GM23338 (cell line): Measurements from ENCODE around the gene ZNF285. TPM values are rescaled to one million over a fixed set of nuclear protein-coding genes. Genes with fewer than 3 reads are reported as not detected.

ENCODE experiments used
- ATAC-seq: fragments of 200-7000 bp; cut with Tn5 transposase; 3 replicates; pipeline ENCODE4 v1.9.1; 2020
- DNase-seq: peaks from one replicate; pipeline ENCODE4 v3.0.0-alpha.2; 2015; ENCODE audit warnings: low spot score
- H2AFZ ChIP-seq: fragments of 200-600 bp; sonication (generic); 2 replicates; pipeline ENCODE4 v1.8.0; 2016; ENCODE audit warnings: antibody characterized with exemption, mild to moderate bottlenecking, moderate library complexity
- H3F3A ChIP-seq: fragments of 200-600 bp; sonication (generic); replicated peaks from 2 replicates; pipeline ENCODE4 v1.8.0; 2017; ENCODE audit warnings: antibody characterized with exemption, mixed run types, low read depth
- H3K27ac ChIP-seq: fragments of 200-600 bp; sonication (generic); 2 replicates; pipeline ENCODE4 v1.6.1; 2016; ENCODE audit warnings: low read depth
- H3K27me3 ChIP-seq: fragments of 200-600 bp; sonication (generic); 2 replicates; pipeline ENCODE4 v1.8.0; 2016; ENCODE audit warnings: mild to moderate bottlenecking, mixed run types, moderate library complexity; ENCODE audit not compliant: insufficient read depth
- H3K36me3 ChIP-seq: fragments of 200-600 bp; sonication (generic); 2 replicates; pipeline ENCODE4 v1.8.0; 2016; ENCODE audit warnings: mild to moderate bottlenecking; ENCODE audit not compliant: insufficient read depth
- H3K4me1 ChIP-seq: fragments of 200-600 bp; sonication (generic); 2 replicates; pipeline ENCODE4 v1.8.0; 2016; ENCODE audit warnings: mild to moderate bottlenecking, moderate library complexity; ENCODE audit not compliant: insufficient read depth
- H3K4me2 ChIP-seq: fragments of 200-600 bp; sonication (generic); 2 replicates; pipeline ENCODE4 v1.7.1; 2017; ENCODE audit warnings: mixed run types
- H3K4me3 ChIP-seq: fragments of 200-600 bp; sonication (generic); 2 replicates; pipeline ENCODE4 v1.6.1; 2016; ENCODE audit warnings: mixed run types
- H3K79me2 ChIP-seq: fragments of 200-600 bp; sonication (generic); replicated peaks from 2 replicates; pipeline ENCODE4 v1.8.0; 2017; ENCODE audit warnings: mild to moderate bottlenecking; ENCODE audit not compliant: insufficient read depth
- H3K9me2 ChIP-seq: fragments of 200-600 bp; sonication (generic); 2 replicates; pipeline ENCODE4 v1.8.0; 2017; ENCODE audit not compliant: insufficient read depth
- H4K20me1 ChIP-seq: fragments of 200-600 bp; sonication (generic); replicated peaks from 2 replicates; pipeline ENCODE4 v1.8.0; 2017; ENCODE audit warnings: mild to moderate bottlenecking; ENCODE audit not compliant: insufficient read depth
- H3K27ac Mint-ChIP-seq: 2 replicates; pipeline ENCODE4 v1.8.0; 2020; ENCODE audit warnings: inconsistent platforms, mild to moderate bottlenecking, moderate library complexity, mixed read lengths
- H3K27me3 Mint-ChIP-seq: 3 replicates; pipeline ENCODE4 v1.8.0; 2022; ENCODE audit warnings: low read depth, mild to moderate bottlenecking, moderate library complexity, mixed read lengths, inconsistent platforms; ENCODE audit not compliant: insufficient read depth, poor library complexity
- H3K36me3 Mint-ChIP-seq: 3 replicates; pipeline ENCODE4 v1.8.0; 2021; ENCODE audit warnings: low read depth, mild to moderate bottlenecking, inconsistent platforms, moderate library complexity, mixed read lengths
- H3K4me1 Mint-ChIP-seq: 3 replicates; pipeline ENCODE4 v1.8.0; 2020; ENCODE audit warnings: mild to moderate bottlenecking, inconsistent platforms, mixed read lengths
- H3K4me3 Mint-ChIP-seq: 3 replicates; pipeline ENCODE4 v1.8.0; 2021; ENCODE audit warnings: moderate library complexity, mild to moderate bottlenecking, inconsistent platforms, mixed read lengths
- H3K9me3 Mint-ChIP-seq: 3 replicates; pipeline ENCODE4 v1.8.0; 2020; ENCODE audit warnings: moderate library complexity, mild to moderate bottlenecking, inconsistent platforms, mixed read lengths
- ETS1 ChIP-seq: IDR thresholded peaks from 2 replicates; pipeline ENCODE4 v1.6.1; 2016; ENCODE audit warnings: antibody characterized with exemption
- EZH2 ChIP-seq: fragments of 200-600 bp; sonication (generic); IDR thresholded peaks from one replicate; pipeline ENCODE4 v1.8.0; 2017; ENCODE audit warnings: antibody characterized with exemption, mild to moderate bottlenecking, low read depth; ENCODE audit not compliant: unreplicated experiment
- EZH2phosphoT487 ChIP-seq: fragments of 200-600 bp; sonication (generic); IDR thresholded peaks from one replicate; pipeline ENCODE4 v1.8.1; 2018; ENCODE audit warnings: antibody characterized with exemption; ENCODE audit not compliant: unreplicated experiment
- JUNB ChIP-seq: IDR thresholded peaks from one replicate; pipeline ENCODE4 v1.6.1; 2016; ENCODE audit warnings: antibody characterized with exemption; ENCODE audit not compliant: unreplicated experiment
- NANOG ChIP-seq: IDR thresholded peaks from 2 replicates; pipeline ENCODE4 v1.6.1; 2016; ENCODE audit warnings: antibody characterized with exemption, borderline replicate concordance
- STAT1 ChIP-seq: IDR thresholded peaks from one replicate; pipeline ENCODE4 v1.6.1; 2016; ENCODE audit warnings: antibody characterized with exemption; ENCODE audit not compliant: unreplicated experiment
- ZNF114 ChIP-seq: fragments of 250-450 bp; sonication (Bioruptor Pico); IDR thresholded peaks from 2 replicates; pipeline ENCODE4 v1.5.0; 2020; ENCODE audit warnings: mild to moderate bottlenecking, moderate library complexity
- polyA plus RNA-seq: library from polyadenylated mRNA; unstranded; fragments of >200 nt; fragmentation: Nextera tagmentation; extraction: Ambion mirVana; gene quantifications from 2 replicates; pipeline ENCODE4 v1.2.1, GENCODE V29; 2016
- total RNA-seq: library from RNA; depleted of rRNA; stranded (reverse); fragments of >200 nt; shearing (Covaris generic); gene quantifications from 2 replicates; pipeline ENCODE4 v1.2.3, GENCODE V29; 2014
- TF ChIP-seq, protein P1 (sequence below): IDR thresholded peaks from one replicate; pipeline ENCODE4 v1.6.1; 2018; ENCODE audit warnings: antibody characterized with exemption; ENCODE audit not compliant: unreplicated experiment
- TF ChIP-seq, protein P2 (sequence below): fragments of 250-450 bp; sonication (Bioruptor Pico); IDR thresholded peaks from 2 replicates; pipeline ENCODE4 v1.5.0; 2020; ENCODE audit warnings: mild to moderate bottlenecking, moderate library complexity

Gene ZNF285
- total and polyA plus RNA-seq, 2 experiments from 2014 or later: 1.7 to 3.4 TPM

GRCh38 chr19:44345959-44346358 is 55.4 kb downstream of the ZNF285 start:
- Mint-ChIP-seq H3K27ac (no peak overlapping the region), H3K4me3 (no peak overlapping the region), H3K4me1 (no peaks in the 10 kb centered on the region), H3K36me3 (peaks cover 17% of the 10 kb centered on the region), H3K9me3 (peaks cover 53% of the 10 kb centered on the region), H3K27me3 (peaks cover 8% of the 10 kb centered on the region)
- H3K4me2 ChIP-seq: no peak overlapping the region
- no peaks in the 10 kb centered on the region for H3K4me1 ChIP-seq
- no peak overlapping the region for H2AFZ ChIP-seq
- no peaks in the 10 kb centered on the region for H3K36me3 ChIP-seq
- no peak overlapping the region for H3K27ac ChIP-seq
- no peaks in the 10 kb centered on the region for H3K27me3 ChIP-seq
- peaks cover 5% of the 10 kb centered on the region; the same call in 1 of the 2 replicates for H4K20me1 ChIP-seq
- TF ChIP-seq EZH2phosphoT487: no peak
- no peak for ATAC-seq
- no peaks in the 10 kb centered on the region for H3K9me2 ChIP-seq
- no peaks in the 10 kb centered on the region for H3F3A ChIP-seq
- H3K4me3 ChIP-seq: no peak overlapping the region
- peaks cover 8% of the 10 kb centered on the region; the same call in 1 of the 2 replicates for H3K79me2 ChIP-seq
- DNase-seq: no peak

DNA sequence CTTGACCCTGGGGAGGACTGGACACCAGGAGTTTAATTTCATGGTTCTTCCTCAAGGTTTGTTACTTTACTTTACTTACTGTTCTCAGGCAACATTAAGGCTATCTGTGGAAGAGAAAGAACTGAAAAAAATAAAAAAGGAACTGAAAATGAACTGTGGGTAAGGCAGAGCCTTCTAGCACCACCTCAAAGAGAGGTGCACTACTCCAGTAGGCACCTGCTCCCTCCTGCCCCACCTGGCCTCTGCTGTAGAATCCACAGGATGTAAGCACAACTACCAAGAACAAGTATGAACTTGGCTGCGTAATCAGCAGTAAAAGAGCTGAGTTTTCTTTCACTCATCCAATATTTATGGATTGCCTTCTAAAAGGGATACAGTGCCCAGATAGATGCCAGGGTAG is 57.2 kb downstream of the ZNF285 start:
- Histone ChIP-seq H3K27ac (no peak overlapping the region), H3K27me3 (no peaks in the 10 kb centered on the region), H3K4me1 (no peaks in the 10 kb centered on the region), H3F3A (no peaks in the 10 kb centered on the region), H2AFZ (no peak overlapping the region), H4K20me1 (0 out of 2 replicates have a peak, but pooled peaks cover 5% of the 10 kb centered on the region), H3K9me2 (no peaks in the 10 kb centered on the region), H3K4me2 (no peak overlapping the region), H3K36me3 (peaks cover 11% of the 10 kb centered on the region), H3K79me2 (peaks cover 7% of the 10 kb centered on the region; the same call in 1 of the 2 replicates), H3K4me3 (no peak overlapping the region)
- Mint-ChIP-seq H3K36me3 (peaks cover 31% of the 10 kb centered on the region), H3K4me3 (no peak overlapping the region), H3K4me1 (no peaks in the 10 kb centered on the region), H3K27ac (no peak overlapping the region), H3K9me3 (peaks cover 53% of the 10 kb centered on the region), H3K27me3 (peaks cover 8% of the 10 kb centered on the region)
- ATAC-seq: no peak
- DNase-seq: no peak
- TF ChIP-seq ZNF114: no peak
- TF ChIP-seq EZH2: no peak
- TF ChIP-seq JUNB: no peak
- TF ChIP-seq, protein P1, sequence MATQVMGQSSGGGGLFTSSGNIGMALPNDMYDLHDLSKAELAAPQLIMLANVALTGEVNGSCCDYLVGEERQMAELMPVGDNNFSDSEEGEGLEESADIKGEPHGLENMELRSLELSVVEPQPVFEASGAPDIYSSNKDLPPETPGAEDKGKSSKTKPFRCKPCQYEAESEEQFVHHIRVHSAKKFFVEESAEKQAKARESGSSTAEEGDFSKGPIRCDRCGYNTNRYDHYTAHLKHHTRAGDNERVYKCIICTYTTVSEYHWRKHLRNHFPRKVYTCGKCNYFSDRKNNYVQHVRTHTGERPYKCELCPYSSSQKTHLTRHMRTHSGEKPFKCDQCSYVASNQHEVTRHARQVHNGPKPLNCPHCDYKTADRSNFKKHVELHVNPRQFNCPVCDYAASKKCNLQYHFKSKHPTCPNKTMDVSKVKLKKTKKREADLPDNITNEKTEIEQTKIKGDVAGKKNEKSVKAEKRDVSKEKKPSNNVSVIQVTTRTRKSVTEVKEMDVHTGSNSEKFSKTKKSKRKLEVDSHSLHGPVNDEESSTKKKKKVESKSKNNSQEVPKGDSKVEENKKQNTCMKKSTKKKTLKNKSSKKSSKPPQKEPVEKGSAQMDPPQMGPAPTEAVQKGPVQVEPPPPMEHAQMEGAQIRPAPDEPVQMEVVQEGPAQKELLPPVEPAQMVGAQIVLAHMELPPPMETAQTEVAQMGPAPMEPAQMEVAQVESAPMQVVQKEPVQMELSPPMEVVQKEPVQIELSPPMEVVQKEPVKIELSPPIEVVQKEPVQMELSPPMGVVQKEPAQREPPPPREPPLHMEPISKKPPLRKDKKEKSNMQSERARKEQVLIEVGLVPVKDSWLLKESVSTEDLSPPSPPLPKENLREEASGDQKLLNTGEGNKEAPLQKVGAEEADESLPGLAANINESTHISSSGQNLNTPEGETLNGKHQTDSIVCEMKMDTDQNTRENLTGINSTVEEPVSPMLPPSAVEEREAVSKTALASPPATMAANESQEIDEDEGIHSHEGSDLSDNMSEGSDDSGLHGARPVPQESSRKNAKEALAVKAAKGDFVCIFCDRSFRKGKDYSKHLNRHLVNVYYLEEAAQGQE: no peak
- no peak for TF ChIP-seq EZH2phosphoT487
- no peak for TF ChIP-seq ETS1
- no peak for TF ChIP-seq STAT1
- TF ChIP-seq, protein P2, sequence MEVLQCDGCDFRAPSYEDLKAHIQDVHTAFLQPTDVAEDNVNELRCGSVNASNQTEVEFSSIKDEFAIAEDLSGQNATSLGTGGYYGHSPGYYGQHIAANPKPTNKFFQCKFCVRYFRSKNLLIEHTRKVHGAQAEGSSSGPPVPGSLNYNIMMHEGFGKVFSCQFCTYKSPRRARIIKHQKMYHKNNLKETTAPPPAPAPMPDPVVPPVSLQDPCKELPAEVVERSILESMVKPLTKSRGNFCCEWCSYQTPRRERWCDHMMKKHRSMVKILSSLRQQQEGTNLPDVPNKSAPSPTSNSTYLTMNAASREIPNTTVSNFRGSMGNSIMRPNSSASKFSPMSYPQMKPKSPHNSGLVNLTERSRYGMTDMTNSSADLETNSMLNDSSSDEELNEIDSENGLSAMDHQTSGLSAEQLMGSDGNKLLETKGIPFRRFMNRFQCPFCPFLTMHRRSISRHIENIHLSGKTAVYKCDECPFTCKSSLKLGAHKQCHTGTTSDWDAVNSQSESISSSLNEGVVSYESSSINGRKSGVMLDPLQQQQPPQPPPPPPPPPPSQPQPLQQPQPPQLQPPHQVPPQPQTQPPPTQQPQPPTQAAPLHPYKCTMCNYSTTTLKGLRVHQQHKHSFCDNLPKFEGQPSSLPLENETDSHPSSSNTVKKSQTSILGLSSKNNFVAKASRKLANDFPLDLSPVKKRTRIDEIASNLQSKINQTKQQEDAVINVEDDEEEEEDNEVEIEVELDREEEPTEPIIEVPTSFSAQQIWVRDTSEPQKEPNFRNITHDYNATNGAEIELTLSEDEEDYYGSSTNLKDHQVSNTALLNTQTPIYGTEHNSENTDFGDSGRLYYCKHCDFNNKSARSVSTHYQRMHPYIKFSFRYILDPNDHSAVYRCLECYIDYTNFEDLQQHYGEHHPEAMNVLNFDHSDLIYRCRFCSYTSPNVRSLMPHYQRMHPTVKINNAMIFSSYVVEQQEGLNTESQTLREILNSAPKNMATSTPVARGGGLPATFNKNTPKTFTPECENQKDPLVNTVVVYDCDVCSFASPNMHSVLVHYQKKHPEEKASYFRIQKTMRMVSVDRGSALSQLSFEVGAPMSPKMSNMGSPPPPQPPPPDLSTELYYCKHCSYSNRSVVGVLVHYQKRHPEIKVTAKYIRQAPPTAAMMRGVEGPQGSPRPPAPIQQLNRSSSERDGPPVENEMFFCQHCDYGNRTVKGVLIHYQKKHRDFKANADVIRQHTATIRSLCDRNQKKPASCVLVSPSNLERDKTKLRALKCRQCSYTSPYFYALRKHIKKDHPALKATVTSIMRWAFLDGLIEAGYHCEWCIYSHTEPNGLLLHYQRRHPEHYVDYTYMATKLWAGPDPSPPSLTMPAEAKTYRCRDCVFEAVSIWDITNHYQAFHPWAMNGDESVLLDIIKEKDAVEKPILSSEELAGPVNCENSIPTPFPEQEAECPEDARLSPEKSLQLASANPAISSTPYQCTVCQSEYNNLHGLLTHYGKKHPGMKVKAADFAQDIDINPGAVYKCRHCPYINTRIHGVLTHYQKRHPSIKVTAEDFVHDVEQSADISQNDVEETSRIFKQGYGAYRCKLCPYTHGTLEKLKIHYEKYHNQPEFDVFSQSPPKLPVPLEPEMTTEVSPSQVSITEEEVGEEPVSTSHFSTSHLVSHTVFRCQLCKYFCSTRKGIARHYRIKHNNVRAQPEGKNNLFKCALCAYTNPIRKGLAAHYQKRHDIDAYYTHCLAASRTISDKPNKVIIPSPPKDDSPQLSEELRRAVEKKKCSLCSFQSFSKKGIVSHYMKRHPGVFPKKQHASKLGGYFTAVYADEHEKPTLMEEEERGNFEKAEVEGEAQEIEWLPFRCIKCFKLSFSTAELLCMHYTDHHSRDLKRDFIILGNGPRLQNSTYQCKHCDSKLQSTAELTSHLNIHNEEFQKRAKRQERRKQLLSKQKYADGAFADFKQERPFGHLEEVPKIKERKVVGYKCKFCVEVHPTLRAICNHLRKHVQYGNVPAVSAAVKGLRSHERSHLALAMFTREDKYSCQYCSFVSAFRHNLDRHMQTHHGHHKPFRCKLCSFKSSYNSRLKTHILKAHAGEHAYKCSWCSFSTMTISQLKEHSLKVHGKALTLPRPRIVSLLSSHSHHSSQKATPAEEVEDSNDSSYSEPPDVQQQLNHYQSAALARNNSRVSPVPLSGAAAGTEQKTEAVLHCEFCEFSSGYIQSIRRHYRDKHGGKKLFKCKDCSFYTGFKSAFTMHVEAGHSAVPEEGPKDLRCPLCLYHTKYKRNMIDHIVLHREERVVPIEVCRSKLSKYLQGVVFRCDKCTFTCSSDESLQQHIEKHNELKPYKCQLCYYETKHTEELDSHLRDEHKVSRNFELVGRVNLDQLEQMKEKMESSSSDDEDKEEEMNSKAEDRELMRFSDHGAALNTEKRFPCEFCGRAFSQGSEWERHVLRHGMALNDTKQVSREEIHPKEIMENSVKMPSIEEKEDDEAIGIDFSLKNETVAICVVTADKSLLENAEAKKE (CRISPR knock-in tag): no peak
- TF ChIP-seq NANOG: no peak
